T-helper 2 cell treated with Interferon-gamma antibody and Interleukin-4, amounts not matched to agents 100 ng/mL and 5 ng/mL, for 36 hours (primary cell): ENCODE results near the gene NCKAP5L. TPM values are rescaled to one million over a fixed set of nuclear protein-coding genes. Genes with fewer than 3 reads are reported as not detected.
"Not testable (repeated sequence)": the region's sequence is repeated elsewhere in the genome, so short reads cannot be mapped to it uniquely, and the experiment has no call there.

Experiments used
- intact Hi-C: fragments of 100-400 bp; cut with micrococcal nuclease; formaldehyde crosslinking; loops from one replicate; pipeline ENCODE4 v1.15.1; 2023
- total RNA-seq: library from RNA; stranded (reverse); gene quantifications from 2 replicates; pipeline ENCODE4 v1.2.3, GENCODE V29; 2022

Gene NCKAP5L
- total RNA-seq: 2.3 and 2.4 TPM in 2 replicates

DNA sequence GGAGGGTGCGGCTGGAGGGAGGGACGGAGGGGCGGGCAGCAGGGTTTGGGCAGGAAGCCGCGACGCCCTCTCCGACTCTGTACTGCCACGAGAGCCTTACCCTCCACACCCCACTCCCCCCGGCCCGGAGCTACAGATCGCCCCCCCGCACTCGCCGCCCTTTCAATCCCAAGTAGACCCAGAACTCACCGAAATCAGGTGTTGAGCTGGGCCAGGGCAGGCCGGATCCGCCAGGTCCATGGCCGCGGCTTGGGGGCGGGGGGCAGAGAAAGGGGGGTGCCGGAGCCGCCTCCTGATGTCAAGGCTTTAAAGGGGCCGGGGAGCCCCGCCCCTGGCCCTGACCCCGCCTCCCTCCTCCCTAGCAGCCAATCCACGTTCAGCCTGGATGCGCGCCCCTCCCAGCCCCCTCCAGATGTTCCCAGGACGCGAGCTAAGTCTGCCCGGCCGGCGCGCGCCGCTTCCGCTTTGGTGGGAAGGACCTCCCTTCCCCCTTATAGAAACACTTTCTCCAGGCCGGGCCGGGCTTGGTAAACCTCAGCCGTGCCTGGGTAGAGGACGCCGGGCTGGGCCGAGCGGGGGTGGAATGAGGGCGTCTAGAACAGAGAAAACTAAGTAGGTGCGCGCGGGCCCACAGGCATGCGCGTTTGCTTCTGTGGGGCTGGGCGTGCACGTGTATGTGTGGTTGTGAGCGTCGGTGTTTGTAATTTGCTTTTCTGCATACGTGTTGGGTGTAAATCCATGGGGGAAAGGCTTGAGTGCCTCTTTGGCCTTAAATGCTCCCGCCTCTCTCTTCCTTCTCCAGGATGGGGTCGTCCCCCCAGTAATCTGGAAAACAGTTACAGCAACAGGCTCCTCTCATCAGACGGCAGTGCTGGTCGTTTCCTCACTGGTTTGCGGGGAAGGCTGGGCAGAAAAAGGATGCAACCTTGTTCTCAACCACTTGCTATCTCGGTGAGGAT lies at the start of gene NCKAP5L:
NCKAP5L (minus strand) TSS at position 281 of the 959 bp plus-strand sequence. CDS start 24,369 bp downstream, outside the sequence.
- intact Hi-C loops: loop anchor here (1.0 to 10.0 kb wide), 3 partner anchors 14 to 204 kb away; partner anchors contain the start of genes PRPF40B and TMBIM6

DNA sequence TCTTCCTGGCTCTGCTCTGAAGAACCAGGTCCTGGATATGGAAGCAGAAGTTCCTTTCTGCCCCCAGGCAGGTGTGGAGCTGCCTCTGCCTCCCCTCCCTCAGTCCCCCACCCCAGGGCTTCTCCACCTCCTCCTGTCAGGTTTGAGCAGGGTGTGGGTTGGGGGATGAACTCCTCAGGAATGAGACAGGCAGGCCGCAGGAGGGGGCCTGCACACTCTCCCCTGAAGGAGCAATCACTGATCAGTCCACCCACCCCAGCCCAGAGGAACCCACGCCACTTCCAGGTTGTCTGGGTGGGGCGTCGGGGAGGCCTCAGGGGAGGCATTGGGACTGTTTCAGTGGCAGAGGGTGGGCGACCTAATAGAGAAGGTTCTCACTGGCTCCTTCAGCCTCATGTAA lies 48.9 kb upstream of the NCKAP5L start:
- intact Hi-C loops: no loop called here

DNA sequence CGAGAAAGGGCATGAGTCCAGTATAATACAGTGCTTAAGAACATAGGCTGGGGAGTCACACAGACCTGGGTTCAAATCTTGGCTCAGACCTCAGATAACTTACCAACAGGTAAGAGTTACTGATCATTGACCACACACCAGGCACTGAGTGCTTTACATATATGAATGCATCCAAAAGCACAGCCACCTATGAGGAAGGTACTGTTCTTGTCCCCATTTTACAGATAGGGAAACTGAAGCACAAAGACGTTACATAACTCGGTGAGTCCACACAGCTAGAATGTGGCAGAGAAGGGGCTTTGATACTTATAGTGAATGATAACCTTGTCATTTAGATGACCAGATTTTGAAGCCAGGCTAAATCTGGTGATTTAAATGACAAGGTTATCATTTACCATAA lies 47.9 kb upstream of the NCKAP5L start:
- intact Hi-C loops: no loop called here

GRCh38 chr12:49875115-49875720 lies 47.0 kb upstream of the NCKAP5L start:
- intact Hi-C loops: no loop called here

GRCh38 chr12:49874142-49874897 lies 46.1 kb upstream of the NCKAP5L start:
- intact Hi-C loops: no loop called here

GRCh38 chr12:49873361-49873934 lies 45.2 kb upstream of the NCKAP5L start:
- intact Hi-C loops: no loop called here

DNA sequence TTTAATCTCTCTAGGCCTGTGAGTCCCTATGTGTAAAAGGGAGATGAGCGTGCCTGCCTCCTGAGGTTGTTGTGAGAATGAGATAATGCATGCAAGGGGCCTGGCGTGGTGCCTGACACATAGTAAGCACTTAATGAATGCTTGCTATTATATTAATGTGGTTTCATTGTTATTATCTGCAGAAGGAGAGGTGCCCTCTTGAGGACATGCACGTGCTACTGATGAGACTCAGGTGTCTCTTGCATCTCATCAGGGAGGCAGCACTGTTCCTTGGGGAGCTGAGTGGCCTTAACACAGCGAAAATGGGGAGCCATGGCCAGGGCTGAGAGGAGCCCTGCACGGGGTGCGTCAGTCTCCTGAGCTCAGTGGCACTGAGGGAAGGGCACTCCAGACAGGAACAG lies 44.6 kb upstream of the NCKAP5L start:
- intact Hi-C loops: no loop called here

GRCh38 chr12:49872381-49872780 lies 44.2 kb upstream of the NCKAP5L start:
- intact Hi-C loops: no loop called here

DNA sequence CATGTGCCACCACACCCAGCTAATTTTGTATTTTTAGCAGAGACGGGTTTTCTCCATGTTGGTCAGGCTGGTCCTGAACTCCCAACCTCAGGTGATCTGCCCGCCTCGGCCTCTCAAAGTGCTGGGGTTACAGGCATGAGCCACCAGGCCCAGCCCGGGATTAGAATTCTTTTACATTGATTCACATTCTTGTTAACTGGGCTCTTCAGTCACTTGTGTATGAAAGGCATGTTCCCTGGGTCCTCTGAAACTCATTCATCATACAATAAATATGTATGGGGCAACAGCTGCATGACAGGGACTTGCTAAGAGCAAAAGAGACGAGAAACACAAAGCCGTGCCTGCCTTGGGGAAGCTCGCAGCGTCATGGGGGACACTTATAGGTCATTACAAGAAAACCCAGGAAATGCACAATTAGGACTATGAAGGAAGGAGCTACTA lies 43.6 kb upstream of the NCKAP5L start:
- intact Hi-C loops: not testable (repeated sequence)

GRCh38 chr12:49871263-49871561 lies 43.0 kb upstream of the NCKAP5L start:
- intact Hi-C loops: no loop called here

DNA sequence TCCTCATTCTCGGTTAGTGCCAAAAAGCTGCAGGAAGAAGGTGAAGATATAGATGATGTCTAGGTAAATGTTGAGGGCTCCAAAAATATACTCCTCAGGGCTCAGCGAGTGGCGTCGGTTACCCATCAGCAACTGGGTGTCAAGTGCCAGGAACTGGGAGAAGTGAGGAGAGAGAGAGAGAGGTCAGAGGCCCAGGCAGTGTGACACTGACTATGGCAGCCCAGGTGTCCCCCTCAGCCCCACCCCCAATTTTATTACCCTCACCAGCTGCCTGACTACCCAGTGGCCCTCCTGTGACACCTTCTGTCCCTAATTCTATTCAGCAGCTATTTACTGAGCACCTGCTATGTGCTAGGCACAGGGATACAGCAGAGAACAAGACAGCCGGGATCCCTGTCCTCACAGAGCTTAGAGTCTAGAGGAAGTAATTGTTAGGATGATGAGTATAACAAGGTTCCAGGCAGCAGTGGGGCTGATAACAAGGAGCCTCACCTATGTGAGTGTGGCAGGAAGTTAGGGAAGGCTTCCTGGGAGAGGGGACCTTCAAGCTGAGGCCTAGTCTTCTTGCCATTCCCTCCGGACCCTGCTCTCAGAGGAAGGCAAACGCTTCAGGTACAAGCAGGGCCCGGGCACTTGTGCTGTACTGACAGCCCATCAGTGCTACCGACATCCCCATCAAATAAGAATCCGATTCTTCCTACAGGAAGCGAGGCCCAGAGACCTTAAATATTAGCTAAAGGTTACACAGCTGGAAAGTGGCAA lies 42.5 kb upstream of the NCKAP5L start:
- intact Hi-C loops: no loop called here

GRCh38 chr12:49869816-49870500 lies 41.7 kb upstream of the NCKAP5L start:
- intact Hi-C loops: no loop called here

DNA sequence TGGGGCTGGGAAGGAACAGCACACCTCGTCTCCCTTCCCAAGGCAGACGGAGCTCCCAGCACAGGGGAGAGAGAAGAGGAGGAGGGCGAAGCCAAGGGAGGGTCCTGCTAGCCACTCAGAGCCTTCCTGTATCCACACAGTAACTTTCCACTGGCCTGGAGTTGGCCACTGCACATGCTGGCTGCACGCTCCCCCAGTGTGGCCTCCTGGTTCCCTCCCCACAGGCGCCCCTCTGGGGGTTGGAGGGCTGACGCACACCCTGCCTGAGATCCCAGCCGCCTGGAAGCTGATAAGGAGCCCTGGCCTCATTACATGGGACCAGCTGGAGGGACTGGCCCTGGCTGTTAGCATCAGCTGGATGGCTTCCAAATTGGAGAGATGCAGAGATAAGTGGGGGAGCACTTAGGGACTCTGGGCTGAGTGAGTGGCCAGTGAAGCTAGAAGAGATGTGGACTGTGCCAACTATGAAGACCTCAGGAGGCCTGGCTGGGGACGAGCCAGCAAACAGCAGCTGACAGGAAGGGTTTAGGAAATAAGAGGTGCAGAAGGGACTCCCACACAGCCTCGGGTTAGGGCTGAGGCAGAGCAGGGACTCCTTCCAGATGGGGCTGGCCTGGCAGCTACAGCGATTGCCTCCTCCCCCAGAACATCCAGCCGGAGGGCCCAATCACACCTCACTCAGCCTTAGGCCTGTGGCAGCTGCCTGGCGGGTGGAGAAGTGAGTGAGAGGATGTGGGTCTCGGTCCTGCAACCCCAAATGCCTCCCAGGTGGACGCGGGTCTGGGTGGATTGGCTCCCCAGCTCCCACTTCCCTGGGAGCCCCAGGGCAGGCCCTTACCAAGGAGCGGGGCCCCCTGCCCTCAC lies 41.0 kb upstream of the NCKAP5L start:
- intact Hi-C loops: no loop called here

DNA sequence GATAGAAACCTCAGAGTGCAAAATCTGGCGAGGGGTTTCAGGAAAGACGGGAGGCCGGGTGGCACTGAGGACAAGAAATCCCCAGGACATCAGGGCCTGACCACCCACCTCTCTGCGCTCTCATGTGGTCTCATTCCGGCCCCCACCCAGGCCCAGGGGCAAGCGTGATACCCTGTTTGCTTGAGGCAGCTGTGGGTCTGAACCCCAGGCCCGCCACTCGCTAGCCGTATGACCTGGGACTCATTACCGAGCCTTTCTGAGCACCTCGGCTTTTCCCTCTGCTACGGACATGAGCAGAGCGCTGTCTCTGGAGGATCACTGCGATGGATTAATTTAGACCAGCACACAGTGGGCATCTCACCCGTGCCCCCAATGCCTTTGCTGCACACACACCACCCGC lies 40.2 kb upstream of the NCKAP5L start:
- intact Hi-C loops: no loop called here

- intact Hi-C loops: loop anchor here (1.0 kb wide), 1 partner anchor 91 kb away; no protein-coding TSS in a partner anchor
These were observed 39.5 kb upstream of the NCKAP5L start for GRCh38 chr12:49867570-49868341.

GRCh38 chr12:49866859-49867569 lies 38.8 kb upstream of the NCKAP5L start:
- intact Hi-C loops: loop anchor here (1.0 kb wide), 1 partner anchor 91 kb away; no protein-coding TSS in a partner anchor

- intact Hi-C loops: no loop called here
These were observed 37.5 kb upstream of the NCKAP5L start for GRCh38 chr12:49865782-49866135.
